GM12892 (cell line): Measurements from ENCODE around the gene BICC1.

Experiments
- DNase-seq: peaks from one replicate; pipeline ENCODE4 v3.0.0; 2011; ENCODE audit not compliant: insufficient read length
- FAIRE-seq: peaks from 2 replicates; lab custom pipeline; 2011; peaks lifted over from hg19 to GRCh38; lab: Jason Lieb, UNC
- POLR2A ChIP-seq: IDR thresholded peaks from 2 replicates; pipeline ENCODE4 v1.6.1; 2011; ENCODE audit warnings: low read depth, low read length, control low read depth
- POLR2AphosphoS5 ChIP-seq: IDR thresholded peaks from 2 replicates; pipeline ENCODE4 v1.6.1; 2011; ENCODE audit warnings: low read depth, low read length, control low read depth
- TAF1 ChIP-seq: IDR thresholded peaks from 2 replicates; pipeline ENCODE4 v1.6.1; 2011; ENCODE audit warnings: low read depth, mild to moderate bottlenecking, control low read depth, low read length, borderline replicate concordance

The BICC1 gene

GRCh38 chr10:58486821-58487220 is 25.9 kb upstream of the BICC1 start:
- DNase-seq (no peak), FAIRE-seq (no peak)
- TF ChIP-seq TAF1: no peak

- FAIRE-seq (no peak), DNase-seq (no peak)
- no peak for TF ChIP-seq POLR2AphosphoS5
- no peak for TF ChIP-seq POLR2A
- TF ChIP-seq TAF1: no peak
Measured at GRCh38 chr10:58488921-58489320, 23.8 kb upstream of the BICC1 start.

- FAIRE-seq (no peak), DNase-seq (no peak)
- no peak for TF ChIP-seq POLR2A
- no peak for TF ChIP-seq POLR2AphosphoS5
- TF ChIP-seq TAF1: no peak
Measured at GRCh38 chr10:58502956-58503355, 9.7 kb upstream of the BICC1 start.

GRCh38 chr10:58508316-58508715 is 4.4 kb upstream of the BICC1 start:
- DNase-seq (no peak), FAIRE-seq (no peak)
- TF ChIP-seq TAF1: no peak
- TF ChIP-seq POLR2A: no peak
- no peak for TF ChIP-seq POLR2AphosphoS5

- TF ChIP-seq TAF1 (no peak), POLR2AphosphoS5 (no peak), POLR2A (no peak)
- DNase-seq (no peak), FAIRE-seq (no peak)
Measured at GRCh38 chr10:58511765-58512490, 744 bp upstream of the BICC1 start.

GRCh38 chr10:58513188-58514110 is 777 bp downstream of the BICC1 start:
- FAIRE-seq (no peak), DNase-seq (peak; percentile 12)
- TF ChIP-seq POLR2AphosphoS5 (no peak), TAF1 (no peak), POLR2A (no peak)

GRCh38 chr10:58514111-58514770 is 1.6 kb downstream of the BICC1 start:
- FAIRE-seq: no peak
- TF ChIP-seq POLR2AphosphoS5: no peak
- no peak for DNase-seq

- no peak for DNase-seq
- no peak for FAIRE-seq
- no peak for TF ChIP-seq POLR2AphosphoS5
- no peak for TF ChIP-seq POLR2A
- TF ChIP-seq TAF1: no peak
Measured at GRCh38 chr10:58515291-58515941, 2.7 kb downstream of the BICC1 start.

- no peak for DNase-seq
- TF ChIP-seq TAF1: no peak
- no peak for TF ChIP-seq POLR2A
- TF ChIP-seq POLR2AphosphoS5: no peak
- FAIRE-seq: no peak
Measured at GRCh38 chr10:58516119-58516518, 3.4 kb downstream of the BICC1 start.

GRCh38 chr10:58516671-58517070 is 4.0 kb downstream of the BICC1 start:
- DNase-seq (no peak), FAIRE-seq (no peak)
- TF ChIP-seq POLR2AphosphoS5 (no peak), POLR2A (no peak), TAF1 (no peak)

- TF ChIP-seq POLR2A (no peak), TAF1 (no peak), POLR2AphosphoS5 (no peak)
- no peak for DNase-seq
- FAIRE-seq: no peak
Measured at GRCh38 chr10:58517081-58517480, 4.4 kb downstream of the BICC1 start.
